Bronchial epithelial cell (primary cell): ENCODE data around the gene GHRHR. TPM values are rescaled to one million over a fixed set of nuclear protein-coding genes. Genes with fewer than 3 reads are reported as not detected.
A peak's percentile ranks its signal among the peaks of the same experiment; 100 is the strongest.

Experiments
- DNase-seq: peaks from one replicate; pipeline ENCODE4 v3.0.0-alpha.2; 2010; ENCODE audit warnings: low read depth
- FAIRE-seq: peaks from 2 replicates; lab custom pipeline; 2011; peaks lifted over from hg19 to GRCh38; lab: Jason Lieb, UNC
- H3K27me3 ChIP-seq: 2 replicates; pipeline ENCODE4 v1.5.1; 2011; ENCODE audit warnings: low read length; ENCODE audit not compliant: control insufficient read depth, insufficient read depth
- H3K36me3 ChIP-seq: 2 replicates; pipeline ENCODE4 v1.5.1; 2011; ENCODE audit warnings: low read length; ENCODE audit not compliant: control insufficient read depth, insufficient read depth
- H3K4me3 ChIP-seq: 2 replicates; pipeline ENCODE4 v1.5.1; 2011; ENCODE audit warnings: mild to moderate bottlenecking, low read depth, low read length, control low read depth
- CTCF ChIP-seq: IDR thresholded peaks from 2 replicates; pipeline ENCODE4 v1.5.1; 2011; ENCODE audit warnings: mild to moderate bottlenecking, moderate library complexity, low read length, control low read depth, inconsistent platforms; ENCODE audit not compliant: insufficient read depth, severe bottlenecking
- total RNA-seq: library from RNA; depleted of rRNA; stranded (reverse); fragments of >200 nt; gene quantifications from 2 replicates; pipeline ENCODE4 v1.2.1, GENCODE V29; 2014

Gene GHRHR
- total RNA-seq, 1 donor from 2014 or later, result not detected

GRCh38 chr7:30973791-30974604, 10.2 kb downstream of the GHRHR start:
- no peak for TF ChIP-seq CTCF
- no peaks in the 10 kb centered on the region for H3K36me3 ChIP-seq
- H3K27me3 ChIP-seq, result peaks cover 6% of the 10 kb centered on the region
- no peak for FAIRE-seq
- DNase-seq, result no peak
- no peak overlapping the region for H3K4me3 ChIP-seq

- Histone ChIP-seq H3K36me3 (no peaks in the 10 kb centered on the region), H3K27me3 (peaks cover 6% of the 10 kb centered on the region), H3K4me3 (no peak overlapping the region)
- FAIRE-seq (no peak), DNase-seq (peak; percentile 48)
- peak; percentile 85 for TF ChIP-seq CTCF
Measured at GRCh38 chr7:30974605-30975255, 11.0 kb downstream of the GHRHR start.

GRCh38 chr7:30975256-30975899, 11.6 kb downstream of the GHRHR start:
- peaks cover 9% of the 10 kb centered on the region for H3K27me3 ChIP-seq
- no peak for FAIRE-seq
- no peak overlapping the region for H3K4me3 ChIP-seq
- DNase-seq, result no peak
- H3K36me3 ChIP-seq, result no peaks in the 10 kb centered on the region
- TF ChIP-seq CTCF, result no peak

GRCh38 chr7:30976381-30976780, 12.6 kb downstream of the GHRHR start:
- H3K36me3 ChIP-seq, result no peaks in the 10 kb centered on the region
- no peak for FAIRE-seq
- H3K27me3 ChIP-seq, result peaks cover 9% of the 10 kb centered on the region
- no peak overlapping the region for H3K4me3 ChIP-seq
- no peak for DNase-seq
- no peak for TF ChIP-seq CTCF

- Histone ChIP-seq H3K36me3 (no peaks in the 10 kb centered on the region), H3K27me3 (peaks cover 9% of the 10 kb centered on the region), H3K4me3 (no peak overlapping the region)
- TF ChIP-seq CTCF, result no peak
- DNase-seq (no peak), FAIRE-seq (no peak)
Measured at GRCh38 chr7:30977222-30977621, 13.5 kb downstream of the GHRHR start.
